Renal pelvis (tissue), 4 donors: ENCODE results near the gene OR1F1. TPM values are rescaled to one million over a fixed set of nuclear protein-coding genes. Genes with fewer than 3 reads are reported as not detected.

Source experiments
- DNase-seq: peaks from one replicate; pipeline ENCODE4 v3.0.0-alpha.2; 2013
- polyA plus RNA-seq, 3 donors: library from polyadenylated mRNA; unstranded; fragments of 120-200 nt; gene quantifications; one replicate each; pipeline ENCODE4 v1.2.1, GENCODE V29; 2013; ENCODE audit not compliant: insufficient read length in 3 of 3

Gene OR1F1
- polyA plus RNA-seq, 3 donors: not detected

- DNase-seq: no peak
These were observed 61.0 kb downstream of the OR1F1 start for GRCh38 chr16:3249020-3249419.

GRCh38 chr16:3249451-3249850 lies 61.4 kb downstream of the OR1F1 start:
- no peak for DNase-seq

- no peak for DNase-seq
These were observed 65.0 kb downstream of the OR1F1 start for GRCh38 chr16:3252967-3253366.

GRCh38 chr16:3254309-3254708 lies 66.3 kb downstream of the OR1F1 start:
- no peak for DNase-seq

Other genes starting within 250 kb of the OR1F1 start
- 1 to 10 TPM; 2.5 to 3.6 (median 3.5) TPM for gene KREMEN2, start 223.9 kb upstream of the OR1F1 start, polyA plus RNA-seq
- gene PAQR4, start 218.9 kb upstream of the OR1F1 start, polyA plus RNA-seq: 10 to 100 TPM in 2 of 3 donors, 1 to 10 TPM in 1; 9.9 to 12.5 (median 12.4) TPM
- 10 to 100 TPM; 15.0 to 23.1 (median 22.8) TPM for gene PKMYT1, start 207.8 kb upstream of the OR1F1 start, polyA plus RNA-seq
- gene CLDN9, start 175.3 kb upstream of the OR1F1 start, polyA plus RNA-seq: 1 to 10 TPM; 2.8 to 3.4 (median 3.1) TPM
- 10 to 100 TPM; 36.5 to 44.7 (median 38.9) TPM for gene CLDN6, start 170.0 kb upstream of the OR1F1 start, polyA plus RNA-seq
- 10 to 100 TPM; 12.7 to 15.3 (median 14.2) TPM for gene TNFRSF12A, start 167.8 kb upstream of the OR1F1 start, polyA plus RNA-seq
- gene HCFC1R1, start 164.3 kb upstream of the OR1F1 start, polyA plus RNA-seq: 10 to 100 TPM; 69.1 to 76.5 (median 71.3) TPM
- gene THOC6, start 164.2 kb upstream of the OR1F1 start, polyA plus RNA-seq: 10 to 100 TPM; 31.8 to 36.4 (median 35.8) TPM
- 1 to 10 TPM; 2.5 to 3.9 (median 3.6) TPM for gene BICDL2, start 151.3 kb upstream of the OR1F1 start, polyA plus RNA-seq
- 1 to 10 TPM; 1.4 to 1.6 (median 1.5) TPM for gene MMP25, start 141.6 kb upstream of the OR1F1 start, polyA plus RNA-seq
- 10 to 100 TPM; 30.4 to 39.9 (median 34.9) TPM for gene IL32, start 122.6 kb upstream of the OR1F1 start, polyA plus RNA-seq
- gene ZSCAN10, start 88.9 kb upstream of the OR1F1 start, polyA plus RNA-seq: under 1 TPM; 0.10 to 0.30 (median 0.10) TPM
- gene ZNF205, start 75.6 kb upstream of the OR1F1 start, polyA plus RNA-seq: 10 to 100 TPM; 16.2 to 20.3 (median 20.2) TPM
- gene ZNF213, start 53.2 kb upstream of the OR1F1 start, polyA plus RNA-seq: 10 to 100 TPM; 14.1 to 18.2 (median 16.2) TPM
- 10 to 100 TPM; 11.5 to 15.0 (median 13.4) TPM for gene ZNF200, start 47.0 kb downstream of the OR1F1 start, polyA plus RNA-seq
- gene MEFV, start 68.4 kb downstream of the OR1F1 start, polyA plus RNA-seq: under 1 TPM; 0.20 to 0.38 (median 0.33) TPM
- 10 to 100 TPM; 49.3 to 51.4 (median 49.4) TPM for gene ZNF263, start 95.3 kb downstream of the OR1F1 start, polyA plus RNA-seq
- 10 to 100 TPM; 10.5 to 15.9 (median 12.2) TPM for gene TIGD7, start 117.2 kb downstream of the OR1F1 start, polyA plus RNA-seq
- gene ZNF75A, start 117.3 kb downstream of the OR1F1 start, polyA plus RNA-seq: 10 to 100 TPM; 44.1 to 65.2 (median 61.7) TPM
- gene OR2C1, start 167.7 kb downstream of the OR1F1 start, polyA plus RNA-seq: 1 to 10 TPM in 1 of 3 donors, under 1 TPM in 2; 0.53 to 1.1 (median 0.73) TPM
- gene ZSCAN32, start 212.8 kb downstream of the OR1F1 start, polyA plus RNA-seq: 10 to 100 TPM; 15.0 to 20.5 (median 17.8) TPM
- 10 to 100 TPM; 14.6 to 17.6 (median 15.7) TPM for gene ZNF174, start 213.0 kb downstream of the OR1F1 start, polyA plus RNA-seq